HepG2 (cell line): ENCODE data around the gene DPP7. TPM values are rescaled to one million over a fixed set of nuclear protein-coding genes. Genes with fewer than 3 reads are reported as not detected.

Source experiments
- ATAC-seq: fragments of 200-7000 bp; cut with Tn5 transposase; 3 replicates; pipeline ENCODE4 v1.9.1; 2020; ENCODE audit warnings: mild to moderate bottlenecking, moderate library complexity
- BruUV-seq: library from RNA; stranded (reverse); fragments of 400-500 nt; replicated peaks from 2 replicates; lab custom pipeline; 2021; lab: Mats Ljungman, UMichigan
- CTCF ChIA-PET: fragments of 300-600 bp; formaldehyde crosslinking; extraction: SDS; loops from one replicate; lab custom pipeline; 2021; ENCODE audit warnings: low total read pairs, inconsistent platforms, low intra/inter-chr PET ratio; lab: Yijun Ruan, JAX
- POLR2A ChIA-PET: fragments of 350-600 bp; sonication (Branson Sonifier 250); formaldehyde crosslinking; loops from one replicate; lab custom pipeline; 2020; ENCODE audit warnings: antibody characterized with exemption, inconsistent platforms; lab: Yijun Ruan, JAX
- DNase-seq: peaks from one replicate; pipeline ENCODE4 v3.0.0-alpha.2; 2015; ENCODE audit warnings: low spot score
- FAIRE-seq: peaks from 3 replicates; lab custom pipeline; 2011; peaks lifted over from hg19 to GRCh38; lab: Jason Lieb, UNC
- H2AFZ ChIP-seq: one replicate; pipeline ENCODE4 v1.6.1; 2011; ENCODE audit warnings: low read length, inconsistent platforms
- H3K27ac ChIP-seq: fragments of 300-600 bp; 3 replicates; pipeline ENCODE4 v1.8.0; 2011; ENCODE audit warnings: mixed run types, mild to moderate bottlenecking, mixed read lengths, low read length, inconsistent platforms; ENCODE audit not compliant: insufficient read depth; ENCODE audit errors: extremely low read length
- H3K27me3 ChIP-seq, 2 experiments: fragments of 200-600 bp in 1 of 2; 2 replicates in 1 of 2; 3 replicates in 1 of 2; pipeline versions ENCODE4 v1.6.0 to v1.8.0; 2011; ENCODE audit warnings: low read length in 2 of 2, mild to moderate bottlenecking in 2 of 2, moderate library complexity in 2 of 2, inconsistent platforms in 1 of 2; ENCODE audit not compliant: insufficient read depth in 2 of 2, control insufficient read depth in 1 of 2
- H3K36me3 ChIP-seq, 2 experiments: fragments of 200-600 bp in 1 of 2; replicated peaks in 1 of 2; 2 replicates in 1 of 2; 3 replicates in 1 of 2; pipeline versions ENCODE4 v1.5.1 to v1.8.0; 2011; ENCODE audit warnings: low read length in 2 of 2, inconsistent platforms in 1 of 2; ENCODE audit not compliant: insufficient read depth in 2 of 2, control insufficient read depth in 1 of 2
- H3K4me1 ChIP-seq: 2 replicates; pipeline ENCODE4 v1.5.1; 2012; ENCODE audit warnings: low read length, inconsistent platforms; ENCODE audit not compliant: insufficient read depth
- H3K4me2 ChIP-seq: 2 replicates; pipeline ENCODE4 v1.6.0; 2011; ENCODE audit warnings: low read depth, low read length, inconsistent platforms
- H3K4me3 ChIP-seq, 3 experiments: fragments of 200-600 bp in 1 of 3; sonication (generic), shearing (Covaris generic) in 1 of 3; replicated peaks in 1 of 3; 2 replicates each; pipeline ENCODE4 v1.5.1; 2011 to 2016; ENCODE audit warnings: low read length in 3 of 3, inconsistent platforms in 2 of 3, low read depth in 2 of 3, mild to moderate bottlenecking in 2 of 3, control low read depth in 1 of 3, mixed read lengths in 1 of 3; ENCODE audit not compliant: insufficient read depth in 1 of 3
- H3K79me2 ChIP-seq: one replicate; pipeline ENCODE4 v1.6.1; 2011; ENCODE audit warnings: low read length, inconsistent platforms; ENCODE audit not compliant: insufficient read depth
- H3K9ac ChIP-seq: 2 replicates; pipeline ENCODE4 v1.6.0; 2011; ENCODE audit warnings: mild to moderate bottlenecking, low read depth, low read length, inconsistent platforms; ENCODE audit not compliant: insufficient read depth
- H3K9me3 ChIP-seq: 2 replicates; pipeline ENCODE4 v1.5.1; 2012; ENCODE audit warnings: mild to moderate bottlenecking, low read length
- H4K20me1 ChIP-seq: 2 replicates; pipeline ENCODE4 v1.6.0; 2011; ENCODE audit warnings: inconsistent platforms, mild to moderate bottlenecking, low read length, moderate library complexity; ENCODE audit not compliant: insufficient read depth
- AGO2 ChIP-seq: fragments of 200-400 bp; formaldehyde crosslinking; optimal IDR thresholded peaks from 2 replicates; pipeline ENCODE3; 2017; ENCODE audit warnings: mild to moderate bottlenecking, low read depth, low read length, moderate library complexity
- GABPB1 ChIP-seq: IDR thresholded peaks from 2 replicates; pipeline ENCODE4 v1.6.1; 2016; ENCODE audit warnings: mild to moderate bottlenecking, missing genetic modification reagents, moderate library complexity, missing compliant biosample characterization
- MIER2 ChIP-seq: IDR thresholded peaks from 2 replicates; pipeline ENCODE4 v1.6.1; 2016; ENCODE audit warnings: missing biosample characterization, missing genetic modification reagents
- NFRKB ChIP-seq: fragments of 450-650 bp; IDR thresholded peaks from 2 replicates; pipeline ENCODE4 v1.6.1; 2017
- RBFOX2 ChIP-seq: fragments of 200-400 bp; formaldehyde crosslinking; IDR thresholded peaks from 2 replicates; pipeline ENCODE4 v1.6.1; 2017; ENCODE audit warnings: low read depth, mild to moderate bottlenecking, low read length
- STAT5B ChIP-seq: sonication (generic); formaldehyde crosslinking; IDR thresholded peaks from 2 replicates; pipeline ENCODE4 v1.4.0; 2020; ENCODE audit warnings: missing genetic modification reagents
- ZFP82 ChIP-seq: sonication (generic); formaldehyde crosslinking; IDR thresholded peaks from 2 replicates; pipeline ENCODE4 v1.5.1; 2020; ENCODE audit warnings: mild to moderate bottlenecking, missing genetic modification reagents, borderline replicate concordance
- ZNF350 ChIP-seq: sonication (generic); formaldehyde crosslinking; IDR thresholded peaks from 2 replicates; pipeline ENCODE4 v1.4.0; 2020; ENCODE audit warnings: mild to moderate bottlenecking, low read depth, missing genetic modification reagents, borderline replicate concordance
- ZNF615 ChIP-seq: sonication (generic); formaldehyde crosslinking; IDR thresholded peaks from 2 replicates; pipeline ENCODE4 v1.5.0; 2020; ENCODE audit warnings: mild to moderate bottlenecking, missing genetic modification reagents, borderline replicate concordance
- WGBS: methylation state at CpG from one replicate; pipeline ENCODE4 v1.1.6; 2017; ENCODE audit warnings: low lambda C conversion rate; 5-methylcytosine and 5-hydroxymethylcytosine counted together
- in situ Hi-C: cut with HindIII; loops from 2 replicates; pipeline ENCODE4 v1.10.0; 2017; ENCODE audit warnings: low pct_unique_long_range_greater_than_20kb; ENCODE audit not compliant: extremely low pct_ligation_motif_present
- intact Hi-C: fragments of 100-400 bp; cut with micrococcal nuclease; formaldehyde crosslinking; loops from one replicate; pipeline ENCODE4 v1.10.0; 2022; ENCODE audit not compliant: unreplicated experiment
- polyA plus RNA-seq, 8 experiments: library from polyadenylated mRNA; depleted of rRNA in 3 of 8; stranded (reverse) in 7 of 8; unstranded in 1 of 8; fragments of >200 nt; fragmentation: Illumina TruSeq in 4 of 8; extraction: Trizol in 4 of 8; gene quantifications; 2 replicates each; pipeline versions ENCODE4 v1.2.1 to v1.2.3, GENCODE V29; 2011 to 2016; ENCODE audit warnings: low read depth in 4 of 8, missing spikeins in 1 of 8, mixed read lengths in 1 of 8; ENCODE audit not compliant: insufficient read depth in 1 of 8
- total RNA-seq, 5 experiments: library from RNA; depleted of rRNA; stranded (reverse); fragments of >200 nt; fragmentation: Illumina TruSeq; extraction: Trizol; gene quantifications; 2 replicates each; pipeline ENCODE4 v1.2.3, GENCODE V29; 2016; ENCODE audit warnings: low read depth in 1 of 5
- TF ChIP-seq, protein P1 (sequence below), 2 experiments: sonication (generic) in 1 of 2; formaldehyde crosslinking in 1 of 2; IDR thresholded peaks; 2 replicates each; pipeline versions ENCODE4 v1.6.1 to v1.9.0; 2014 to 2022; ENCODE audit warnings: antibody characterized with exemption in 1 of 2, borderline replicate concordance in 1 of 2, inconsistent platforms in 1 of 2, low read depth in 1 of 2, missing genetic modification reagents in 1 of 2
- TF ChIP-seq, protein P2 (sequence below): sonication (generic); IDR thresholded peaks from 2 replicates; pipeline ENCODE4 v1.6.1; 2016; ENCODE audit warnings: low read depth, borderline replicate concordance
- TF ChIP-seq, protein P3 (sequence below): sonication (generic); formaldehyde crosslinking; IDR thresholded peaks from 2 replicates; pipeline ENCODE4 v1.5.1; 2020; ENCODE audit warnings: missing genetic modification reagents, mild to moderate bottlenecking, borderline replicate concordance

The DPP7 gene
- total and polyA plus RNA-seq, 2 of the 13 experiments (the other 11 are each of a cell fraction or from before 2014, with no cell fraction given), result 1.2 to 4.5 TPM

DNA sequence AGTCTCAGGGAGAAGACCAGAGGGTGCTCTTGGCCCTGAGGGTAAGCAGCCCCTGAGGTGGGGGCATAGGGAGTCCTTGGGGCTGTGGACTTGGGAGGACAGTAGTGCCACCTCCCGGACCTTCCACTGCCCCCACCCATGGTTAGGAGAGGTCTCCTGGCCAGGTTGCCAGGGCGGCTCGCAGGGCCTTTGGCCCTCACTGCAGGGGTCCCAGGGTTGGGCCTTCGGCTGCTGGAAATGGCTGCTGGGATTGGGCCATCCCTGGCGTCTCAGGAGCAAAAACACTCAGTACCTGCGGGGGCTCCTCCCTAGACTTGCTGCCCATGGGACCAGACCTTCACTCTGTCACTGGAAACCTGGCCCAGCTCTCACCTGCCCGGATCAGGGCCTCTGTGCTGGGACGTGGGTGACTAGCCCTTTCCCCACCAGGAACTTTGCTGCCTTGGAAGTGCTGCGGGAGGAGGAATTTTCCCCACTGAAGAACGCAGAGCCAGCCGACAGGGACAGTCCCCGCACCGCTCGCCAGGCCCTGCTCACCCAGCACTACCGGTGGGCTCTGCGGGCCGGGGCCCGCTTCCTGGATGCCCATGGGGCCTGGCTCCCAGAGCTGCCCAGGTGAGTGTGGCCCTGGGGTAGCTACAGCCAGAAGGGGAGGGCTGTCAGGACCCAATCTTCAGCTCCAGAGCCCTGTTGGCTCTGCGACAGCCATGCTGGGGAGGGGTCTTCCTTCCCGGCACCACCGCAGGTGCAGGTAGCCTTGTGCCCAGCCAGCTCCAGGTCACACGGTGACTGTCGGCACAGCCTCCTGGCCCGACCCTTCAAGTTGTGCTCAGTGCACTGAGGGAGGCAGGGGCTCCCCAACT is 34.0 kb downstream of the DPP7 start:
- H3K79me2 ChIP-seq, result no peaks in the 10 kb centered on the region
- WGBS, result 86% methylated on average over 6 of the region's 24 CpGs
- FAIRE-seq (no peak), DNase-seq (no peak), ATAC-seq (no peak)
- TF ChIP-seq GABPB1 (CRISPR knock-in tag) (no peak), ZFP82 (CRISPR knock-in tag) (no peak), RBFOX2 (0 out of 2 replicates have a peak, but pooled peaks have one; percentile 23), NFRKB (no peak), MIER2 (no peak), AGO2 (peak; percentile 36), ZNF350 (CRISPR knock-in tag) (no peak), STAT5B (CRISPR knock-in tag) (no peak), ZNF615 (no peak)
- TF ChIP-seq, protein P1, sequence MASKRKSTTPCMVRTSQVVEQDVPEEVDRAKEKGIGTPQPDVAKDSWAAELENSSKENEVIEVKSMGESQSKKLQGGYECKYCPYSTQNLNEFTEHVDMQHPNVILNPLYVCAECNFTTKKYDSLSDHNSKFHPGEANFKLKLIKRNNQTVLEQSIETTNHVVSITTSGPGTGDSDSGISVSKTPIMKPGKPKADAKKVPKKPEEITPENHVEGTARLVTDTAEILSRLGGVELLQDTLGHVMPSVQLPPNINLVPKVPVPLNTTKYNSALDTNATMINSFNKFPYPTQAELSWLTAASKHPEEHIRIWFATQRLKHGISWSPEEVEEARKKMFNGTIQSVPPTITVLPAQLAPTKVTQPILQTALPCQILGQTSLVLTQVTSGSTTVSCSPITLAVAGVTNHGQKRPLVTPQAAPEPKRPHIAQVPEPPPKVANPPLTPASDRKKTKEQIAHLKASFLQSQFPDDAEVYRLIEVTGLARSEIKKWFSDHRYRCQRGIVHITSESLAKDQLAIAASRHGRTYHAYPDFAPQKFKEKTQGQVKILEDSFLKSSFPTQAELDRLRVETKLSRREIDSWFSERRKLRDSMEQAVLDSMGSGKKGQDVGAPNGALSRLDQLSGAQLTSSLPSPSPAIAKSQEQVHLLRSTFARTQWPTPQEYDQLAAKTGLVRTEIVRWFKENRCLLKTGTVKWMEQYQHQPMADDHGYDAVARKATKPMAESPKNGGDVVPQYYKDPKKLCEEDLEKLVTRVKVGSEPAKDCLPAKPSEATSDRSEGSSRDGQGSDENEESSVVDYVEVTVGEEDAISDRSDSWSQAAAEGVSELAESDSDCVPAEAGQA (IDR thresholded peaks at IDR 0.05; ENCODE audit: low read depth), result no peak
- TF ChIP-seq, protein P1 (CRISPR knock-in tag; IDR thresholded peaks at IDR 0.05; ENCODE audit: borderline replicate concordance), result no peak
- TF ChIP-seq, protein P2, sequence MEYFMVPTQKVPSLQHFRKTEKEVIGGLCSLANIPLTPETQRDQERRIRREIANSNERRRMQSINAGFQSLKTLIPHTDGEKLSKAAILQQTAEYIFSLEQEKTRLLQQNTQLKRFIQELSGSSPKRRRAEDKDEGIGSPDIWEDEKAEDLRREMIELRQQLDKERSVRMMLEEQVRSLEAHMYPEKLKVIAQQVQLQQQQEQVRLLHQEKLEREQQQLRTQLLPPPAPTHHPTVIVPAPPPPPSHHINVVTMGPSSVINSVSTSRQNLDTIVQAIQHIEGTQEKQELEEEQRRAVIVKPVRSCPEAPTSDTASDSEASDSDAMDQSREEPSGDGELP, result no peak
- TF ChIP-seq, protein P3, sequence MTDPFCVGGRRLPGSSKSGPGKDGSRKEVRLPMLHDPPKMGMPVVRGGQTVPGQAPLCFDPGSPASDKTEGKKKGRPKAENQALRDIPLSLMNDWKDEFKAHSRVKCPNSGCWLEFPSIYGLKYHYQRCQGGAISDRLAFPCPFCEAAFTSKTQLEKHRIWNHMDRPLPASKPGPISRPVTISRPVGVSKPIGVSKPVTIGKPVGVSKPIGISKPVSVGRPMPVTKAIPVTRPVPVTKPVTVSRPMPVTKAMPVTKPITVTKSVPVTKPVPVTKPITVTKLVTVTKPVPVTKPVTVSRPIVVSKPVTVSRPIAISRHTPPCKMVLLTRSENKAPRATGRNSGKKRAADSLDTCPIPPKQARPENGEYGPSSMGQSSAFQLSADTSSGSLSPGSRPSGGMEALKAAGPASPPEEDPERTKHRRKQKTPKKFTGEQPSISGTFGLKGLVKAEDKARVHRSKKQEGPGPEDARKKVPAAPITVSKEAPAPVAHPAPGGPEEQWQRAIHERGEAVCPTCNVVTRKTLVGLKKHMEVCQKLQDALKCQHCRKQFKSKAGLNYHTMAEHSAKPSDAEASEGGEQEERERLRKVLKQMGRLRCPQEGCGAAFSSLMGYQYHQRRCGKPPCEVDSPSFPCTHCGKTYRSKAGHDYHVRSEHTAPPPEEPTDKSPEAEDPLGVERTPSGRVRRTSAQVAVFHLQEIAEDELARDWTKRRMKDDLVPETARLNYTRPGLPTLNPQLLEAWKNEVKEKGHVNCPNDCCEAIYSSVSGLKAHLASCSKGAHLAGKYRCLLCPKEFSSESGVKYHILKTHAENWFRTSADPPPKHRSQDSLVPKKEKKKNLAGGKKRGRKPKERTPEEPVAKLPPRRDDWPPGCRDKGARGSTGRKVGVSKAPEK, result no peak
- no peak overlapping the region for H2AFZ ChIP-seq
- ChIA-PET CTCF (no interaction called here), POLR2A (interaction anchor here (1.0 kb wide), 1 partner anchor 10 kb away, joined by 4 read pairs; the partner anchor contains the start of gene SAPCD2)
- H3K4me3 ChIP-seq, result no peak overlapping the region
- no peak overlapping the region for H3K4me2 ChIP-seq
- H3K27ac ChIP-seq, result no peak overlapping the region
- intact Hi-C loops, result no loop called here
- no peaks in the 10 kb centered on the region for H3K27me3 ChIP-seq
- H3K9me3 ChIP-seq, result no peaks in the 10 kb centered on the region
- H3K9ac ChIP-seq, result no peak overlapping the region
- no TSS peak for BruUV-seq
- H4K20me1 ChIP-seq, result no peaks in the 10 kb centered on the region
- H3K4me1 ChIP-seq, result peaks cover 47% of the 10 kb centered on the region
- in situ Hi-C loops, result no loop called here
- H3K36me3 ChIP-seq, result peaks cover 9 to 16% of the 10 kb centered on the region in 2 experiments; a peak in 4 of 5 replicates
